SJSA1 (cell line): ENCODE measurements around the gene CDKAL1. TPM values are rescaled to one million over a fixed set of nuclear protein-coding genes. Genes with fewer than 3 reads are reported as not detected.
"Not testable (repeated sequence)": the region's sequence is repeated elsewhere in the genome, so short reads cannot be mapped to it uniquely, and the experiment has no call there.

Experiments
- DNase-seq, 2 experiments: peaks; one replicate each; pipeline ENCODE4 v3.0.0-alpha.2; 2015 to 2020; ENCODE audit warnings: low spot score in 2 of 2, low read depth in 1 of 2
- H3K27ac ChIP-seq: fragments of 250-450 bp; sonication (Bioruptor Pico); 2 replicates; pipeline ENCODE4 v1.5.1; 2020; ENCODE audit warnings: mild to moderate bottlenecking, moderate library complexity
- H3K27me3 ChIP-seq: fragments of 250-450 bp; sonication (Bioruptor Pico); replicated peaks from 2 replicates; pipeline ENCODE4 v1.5.1; 2020; ENCODE audit warnings: mild to moderate bottlenecking, moderate library complexity
- H3K36me3 ChIP-seq: fragments of 250-450 bp; sonication (Bioruptor Pico); 2 replicates; pipeline ENCODE4 v1.5.1; 2020; ENCODE audit warnings: mild to moderate bottlenecking
- H3K4me1 ChIP-seq: fragments of 250-450 bp; sonication (Bioruptor Pico); replicated peaks from 2 replicates; pipeline ENCODE4 v1.6.1; 2021; ENCODE audit warnings: mild to moderate bottlenecking
- H3K4me3 ChIP-seq: fragments of 250-450 bp; sonication (Bioruptor Pico); 2 replicates; pipeline ENCODE4 v1.5.1; 2020; ENCODE audit warnings: mild to moderate bottlenecking
- H3K9me3 ChIP-seq: fragments of 250-450 bp; sonication (Bioruptor Pico); replicated peaks from 2 replicates; pipeline ENCODE4 v1.5.1; 2020; ENCODE audit warnings: mild to moderate bottlenecking
- total RNA-seq: library from RNA; depleted of rRNA; stranded (reverse); fragments of >200 nt; shearing (Covaris generic); gene quantifications from 2 replicates; pipeline ENCODE4 v1.2.3, GENCODE V29; 2014

Gene CDKAL1
- total RNA-seq, 1 experiment from 2014 or later, result 25.7 TPM

DNA sequence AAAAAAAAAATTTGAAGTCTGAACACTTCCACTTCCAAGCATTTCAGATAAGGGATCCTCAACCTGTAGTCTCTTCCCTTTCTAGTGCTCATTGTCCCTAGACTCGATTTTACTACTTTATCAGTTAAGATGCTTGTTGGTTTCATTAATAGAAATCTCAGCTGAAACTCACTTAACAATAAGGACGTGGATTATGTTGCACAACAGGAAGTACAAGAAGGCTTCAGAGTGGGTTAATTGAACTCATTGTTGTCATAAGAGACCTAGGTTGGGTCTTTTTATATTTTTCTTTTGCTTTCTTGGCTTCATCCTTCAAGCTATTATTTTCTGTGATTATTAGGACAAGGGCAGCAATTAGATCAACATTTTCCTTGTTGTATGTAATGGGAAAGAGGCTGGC, 175.2 kb downstream of the CDKAL1 start:
- Histone ChIP-seq H3K4me3 (no peak overlapping the region), H3K4me1 (no peaks in the 10 kb centered on the region), H3K27me3 (no peaks in the 10 kb centered on the region), H3K27ac (no peak overlapping the region), H3K36me3 (no peaks in the 10 kb centered on the region), H3K9me3 (no peaks in the 10 kb centered on the region)
- DNase-seq, result no peak

DNA sequence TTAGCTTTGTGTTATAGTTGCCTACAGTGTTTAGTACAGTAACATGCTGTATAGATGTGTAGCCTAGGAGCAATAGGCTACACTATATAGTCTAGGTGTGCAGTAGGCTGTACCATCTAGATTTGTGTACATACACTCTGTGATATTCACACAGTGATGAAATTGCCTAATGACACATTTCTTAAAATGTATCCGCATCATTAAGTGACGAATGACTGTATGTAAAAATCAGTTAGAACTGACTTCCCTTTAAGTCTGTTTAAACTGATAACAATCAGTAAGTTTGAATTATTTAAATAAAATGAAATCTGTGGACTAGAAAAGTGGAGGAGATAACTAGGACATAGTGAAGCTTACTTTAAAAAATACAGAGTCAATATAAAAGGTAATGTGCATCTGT, 176.1 kb downstream of the CDKAL1 start:
- Histone ChIP-seq H3K9me3 (no peaks in the 10 kb centered on the region), H3K4me3 (no peak overlapping the region), H3K27me3 (no peaks in the 10 kb centered on the region), H3K4me1 (no peaks in the 10 kb centered on the region), H3K36me3 (no peaks in the 10 kb centered on the region), H3K27ac (no peak overlapping the region)
- DNase-seq, result no peak

GRCh38 chr6:20711518-20711917, 177.3 kb downstream of the CDKAL1 start:
- Histone ChIP-seq H3K27ac (no peak overlapping the region), H3K4me3 (no peak overlapping the region), H3K4me1 (no peaks in the 10 kb centered on the region), H3K36me3 (no peaks in the 10 kb centered on the region), H3K27me3 (no peaks in the 10 kb centered on the region), H3K9me3 (no peaks in the 10 kb centered on the region)
- no peak for DNase-seq

- H3K4me3 ChIP-seq, result no peak overlapping the region
- H3K27ac ChIP-seq, result no peak overlapping the region
- no peaks in the 10 kb centered on the region for H3K4me1 ChIP-seq
- no peaks in the 10 kb centered on the region for H3K27me3 ChIP-seq
- no peaks in the 10 kb centered on the region for H3K9me3 ChIP-seq
- no peak for DNase-seq
- no peaks in the 10 kb centered on the region for H3K36me3 ChIP-seq
Observed at GRCh38 chr6:20712011-20712410, 177.8 kb downstream of the CDKAL1 start.

DNA sequence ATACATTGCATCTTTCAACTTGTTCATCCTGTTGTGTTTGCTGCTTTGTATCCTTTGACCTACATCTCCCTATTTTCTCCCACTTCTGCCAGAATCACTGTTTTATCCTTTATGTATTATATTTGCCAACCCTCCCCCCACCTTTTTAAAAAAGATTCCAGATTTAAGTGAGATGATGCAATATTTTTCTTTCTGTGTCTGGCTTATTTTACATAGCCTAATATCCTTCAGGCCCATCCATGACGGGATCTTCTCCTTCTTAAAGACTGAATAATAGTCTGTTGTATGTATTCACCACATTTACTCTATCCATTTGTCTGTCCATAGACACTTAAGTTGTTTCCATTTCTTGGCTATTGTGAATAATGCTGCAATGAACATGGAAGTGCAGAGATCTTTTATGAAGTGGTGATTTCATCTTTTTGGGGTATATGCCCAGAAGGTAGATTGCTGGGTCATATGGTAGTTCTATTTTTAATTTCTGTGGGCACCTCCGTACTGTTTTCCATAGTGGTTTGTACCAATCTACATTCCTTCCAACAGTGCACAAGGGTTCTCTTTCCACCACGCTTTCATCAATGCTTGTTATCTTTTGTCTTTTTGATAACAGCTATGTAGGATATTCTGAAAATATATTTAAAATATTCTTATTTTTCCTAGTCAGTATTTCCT, 181.0 kb downstream of the CDKAL1 start:
- Histone ChIP-seq H3K9me3 (no peaks in the 10 kb centered on the region), H3K27ac (no peak overlapping the region), H3K36me3 (no peaks in the 10 kb centered on the region), H3K4me1 (no peaks in the 10 kb centered on the region), H3K4me3 (no peak overlapping the region), H3K27me3 (no peaks in the 10 kb centered on the region)
- DNase-seq, result no peak

- H3K27me3 ChIP-seq, result no peaks in the 10 kb centered on the region
- H3K27ac ChIP-seq, result no peak overlapping the region
- H3K36me3 ChIP-seq, result no peaks in the 10 kb centered on the region
- no peaks in the 10 kb centered on the region for H3K9me3 ChIP-seq
- DNase-seq, result no peak
- no peak overlapping the region for H3K4me3 ChIP-seq
- H3K4me1 ChIP-seq, result no peaks in the 10 kb centered on the region
Observed at GRCh38 chr6:20716865-20717264, 182.6 kb downstream of the CDKAL1 start.

- Histone ChIP-seq H3K27me3 (no peaks in the 10 kb centered on the region), H3K27ac (no peak overlapping the region), H3K4me1 (no peaks in the 10 kb centered on the region), H3K9me3 (no peaks in the 10 kb centered on the region), H3K36me3 (no peaks in the 10 kb centered on the region), H3K4me3 (no peak overlapping the region)
- DNase-seq, result no peak
Observed at GRCh38 chr6:20717743-20718142, 183.5 kb downstream of the CDKAL1 start.

GRCh38 chr6:20718705-20719653, 184.7 kb downstream of the CDKAL1 start:
- H3K27ac ChIP-seq, result no peak overlapping the region
- H3K9me3 ChIP-seq, result no peaks in the 10 kb centered on the region
- no peak overlapping the region for H3K4me3 ChIP-seq
- H3K27me3 ChIP-seq, result no peaks in the 10 kb centered on the region
- no peak for DNase-seq
- H3K36me3 ChIP-seq, result no peaks in the 10 kb centered on the region
- H3K4me1 ChIP-seq, result no peaks in the 10 kb centered on the region

- no peaks in the 10 kb centered on the region for H3K9me3 ChIP-seq
- no peak for DNase-seq
- H3K4me3 ChIP-seq, result no peak overlapping the region
- H3K4me1 ChIP-seq, result no peaks in the 10 kb centered on the region
- H3K27ac ChIP-seq, result no peak overlapping the region
- H3K27me3 ChIP-seq, result no peaks in the 10 kb centered on the region
- H3K36me3 ChIP-seq, result no peaks in the 10 kb centered on the region
Observed at GRCh38 chr6:20719980-20720379, 185.7 kb downstream of the CDKAL1 start.

DNA sequence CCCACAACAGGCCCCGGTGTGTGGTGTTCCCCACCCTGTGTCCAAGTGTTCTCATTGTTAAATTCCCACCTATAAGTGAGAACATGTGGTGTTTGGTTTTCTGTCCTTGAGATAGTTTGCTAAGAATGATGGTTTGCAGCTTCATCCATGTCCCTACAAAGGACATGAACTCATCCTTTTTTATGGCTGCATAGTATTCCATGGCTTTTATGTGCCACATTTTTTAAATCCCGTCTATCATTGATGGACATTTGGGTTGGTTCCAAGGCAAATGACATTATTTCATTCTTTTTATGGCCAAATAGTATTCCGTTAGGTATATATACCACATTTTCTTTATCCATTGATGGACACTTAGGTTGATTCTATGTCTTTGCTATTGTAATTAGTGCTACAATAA, 186.9 kb downstream of the CDKAL1 start:
- not testable (repeated sequence) for H3K4me3 ChIP-seq, H3K27me3 ChIP-seq, H3K36me3 ChIP-seq, H3K4me1 ChIP-seq, DNase-seq, H3K9me3 ChIP-seq, H3K27ac ChIP-seq

- Histone ChIP-seq H3K27ac (no peak overlapping the region), H3K36me3 (no peaks in the 10 kb centered on the region), H3K9me3 (no peaks in the 10 kb centered on the region), H3K4me1 (no peaks in the 10 kb centered on the region), H3K4me3 (no peak overlapping the region), H3K27me3 (no peaks in the 10 kb centered on the region)
- no peak for DNase-seq
Observed at GRCh38 chr6:20722455-20722854, 188.2 kb downstream of the CDKAL1 start.

DNA sequence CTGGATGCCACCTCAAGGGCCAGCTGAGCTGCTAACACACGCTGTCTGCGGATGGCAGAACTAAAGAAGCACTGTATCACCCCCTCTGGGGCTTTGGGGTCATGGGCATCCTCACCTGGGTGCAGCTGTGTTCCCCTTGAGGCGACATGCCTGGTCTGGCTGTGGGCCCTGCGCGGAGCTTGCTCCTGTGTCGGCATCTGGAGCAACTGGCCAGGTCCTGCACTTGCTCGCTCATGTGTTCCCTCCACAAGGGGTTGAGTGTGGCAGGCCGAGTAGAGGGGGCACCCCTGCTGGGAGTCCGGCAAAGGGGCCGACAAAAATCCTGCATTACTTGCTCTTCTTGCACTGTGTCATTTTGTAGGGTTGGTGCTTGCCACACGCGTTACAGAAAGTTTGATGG, 189.0 kb downstream of the CDKAL1 start:
- H3K27ac ChIP-seq, result no peak overlapping the region
- no peaks in the 10 kb centered on the region for H3K27me3 ChIP-seq
- H3K4me3 ChIP-seq, result no peak overlapping the region
- no peaks in the 10 kb centered on the region for H3K9me3 ChIP-seq
- no peaks in the 10 kb centered on the region for H3K4me1 ChIP-seq
- H3K36me3 ChIP-seq, result no peaks in the 10 kb centered on the region
- DNase-seq, result no peak

- no peaks in the 10 kb centered on the region for H3K4me1 ChIP-seq
- DNase-seq, result no peak
- H3K36me3 ChIP-seq, result no peaks in the 10 kb centered on the region
- H3K4me3 ChIP-seq, result no peak overlapping the region
- no peaks in the 10 kb centered on the region for H3K27me3 ChIP-seq
- H3K9me3 ChIP-seq, result no peaks in the 10 kb centered on the region
- H3K27ac ChIP-seq, result no peak overlapping the region
Observed at GRCh38 chr6:20724443-20725190, 190.4 kb downstream of the CDKAL1 start.

DNA sequence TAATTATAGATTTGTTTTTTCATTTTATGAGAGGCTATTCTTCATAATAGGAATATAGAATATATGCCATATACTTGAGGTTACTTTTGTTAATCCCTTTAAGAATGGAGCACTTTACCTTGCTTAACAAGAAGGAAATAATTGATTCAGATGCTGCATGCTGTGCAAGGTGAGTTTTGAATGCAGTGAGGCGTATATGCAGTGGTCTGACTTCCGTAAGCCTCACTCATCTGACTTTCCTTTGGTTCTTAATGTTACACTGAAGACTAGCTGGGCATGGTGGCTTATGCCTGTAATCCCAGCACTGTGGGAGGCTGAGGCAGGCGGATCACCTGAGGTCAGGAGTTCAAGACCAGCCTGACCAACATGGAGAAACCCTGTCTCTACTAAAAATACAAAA, 191.0 kb downstream of the CDKAL1 start:
- H3K27ac ChIP-seq, H3K4me1 ChIP-seq, H3K4me3 ChIP-seq, H3K36me3 ChIP-seq, H3K9me3 ChIP-seq, H3K27me3 ChIP-seq, DNase-seq: not testable (repeated sequence)
